ENCODE measurements around the gene FOXP2. TPM values are rescaled to one million over a fixed set of nuclear protein-coding genes. Genes with fewer than 3 reads are reported as not detected.

The FOXP2 gene
- total and polyA plus RNA-seq, 3 donors from 2014 or later, result 2.5 to 5.9 (median 3.8) TPM

- WGBS, 2 donors, result 86 to 92% methylated on average over 3 of the region's 3 CpGs
- H3K9me3 ChIP-seq, result no peaks in the 10 kb centered on the region
- H3K27ac ChIP-seq, result no peak overlapping the region
- no peaks in the 10 kb centered on the region for H3K27me3 ChIP-seq
- intact Hi-C loops (cut with DNase I; ENCODE audit: low total_unique reads), result no loop called here
- H3K4me1 ChIP-seq, result no peaks in the 10 kb centered on the region
- TF ChIP-seq CTCF (IDR thresholded peaks at IDR 0.05) (no peak), POLR2A (IDR thresholded peaks at IDR 0.05) (no peak)
- no peaks in the 10 kb centered on the region for H3K36me3 ChIP-seq (ENCODE audit: low read depth, missing control alignments)
- DNase-seq, result no peak
- no peak overlapping the region for H3K4me3 ChIP-seq
Measured at GRCh38 chr7:114629762-114630161, 215.1 kb downstream of the FOXP2 start.

- H3K27me3 ChIP-seq, result no peaks in the 10 kb centered on the region
- intact Hi-C loops (cut with DNase I; ENCODE audit: low total_unique reads), result no loop called here
- no peak for DNase-seq
- 74 to 76% methylated on average over 7 of the region's 7 CpGs for WGBS, 2 donors
- TF ChIP-seq CTCF (IDR thresholded peaks at IDR 0.05) (no peak), POLR2A (IDR thresholded peaks at IDR 0.05) (no peak)
- H3K4me3 ChIP-seq, result no peak overlapping the region
- H3K27ac ChIP-seq, result no peak overlapping the region
- H3K4me1 ChIP-seq, result no peaks in the 10 kb centered on the region
- no peaks in the 10 kb centered on the region for H3K9me3 ChIP-seq
- H3K36me3 ChIP-seq (ENCODE audit: low read depth, missing control alignments), result no peaks in the 10 kb centered on the region
Measured at GRCh38 chr7:114630201-114630990, 215.8 kb downstream of the FOXP2 start.

GRCh38 chr7:114631249-114631822 is 216.7 kb downstream of the FOXP2 start:
- Histone ChIP-seq H3K4me3 (no peak overlapping the region), H3K36me3 (ENCODE audit: low read depth, missing control alignments) (no peaks in the 10 kb centered on the region), H3K27me3 (no peaks in the 10 kb centered on the region), H3K4me1 (no peaks in the 10 kb centered on the region), H3K9me3 (no peaks in the 10 kb centered on the region), H3K27ac (no peak overlapping the region)
- WGBS, 2 donors, result 80 to 85% methylated on average over 3 of the region's 3 CpGs
- no peak for DNase-seq
- intact Hi-C loops (cut with DNase I; ENCODE audit: low total_unique reads), result no loop called here
- TF ChIP-seq POLR2A (IDR thresholded peaks at IDR 0.05) (no peak), CTCF (IDR thresholded peaks at IDR 0.05) (no peak)

- TF ChIP-seq CTCF (IDR thresholded peaks at IDR 0.05) (no peak), POLR2A (IDR thresholded peaks at IDR 0.05) (no peak)
- Histone ChIP-seq H3K27me3 (no peaks in the 10 kb centered on the region), H3K36me3 (ENCODE audit: low read depth, missing control alignments) (no peaks in the 10 kb centered on the region), H3K4me1 (no peaks in the 10 kb centered on the region), H3K4me3 (no peak overlapping the region), H3K9me3 (no peaks in the 10 kb centered on the region), H3K27ac (no peak overlapping the region)
- DNase-seq, result no peak
- 88 to 89% methylated on average over 1 of the region's 1 CpG for WGBS, 2 donors
- intact Hi-C loops (cut with DNase I; ENCODE audit: low total_unique reads), result no loop called here
Measured at GRCh38 chr7:114639451-114639850, 224.8 kb downstream of the FOXP2 start.
